Measurements from ENCODE around the gene ARHGEF40.

The ARHGEF40 gene

GRCh38 chr14:21098892-21099595, 28.9 kb downstream of the ARHGEF40 start:
- DNase-seq = no peak

- no peak for DNase-seq
Observed at GRCh38 chr14:21099596-21099985, 29.5 kb downstream of the ARHGEF40 start.

- DNase-seq = no peak
Observed at GRCh38 chr14:21100931-21101330, 30.8 kb downstream of the ARHGEF40 start, which contains the start of gene TMEM253. TMEM253 (plus strand) TSS chr14:21101066; CDS start chr14:21101344, 278 bp downstream.

GRCh38 chr14:21101802-21102413, 31.8 kb downstream of the ARHGEF40 start:
- DNase-seq = no peak

- DNase-seq = no peak
Observed at GRCh38 chr14:21102521-21103410, 32.7 kb downstream of the ARHGEF40 start.

GRCh38 chr14:21103411-21103709, 33.3 kb downstream of the ARHGEF40 start:
- DNase-seq = no peak

GRCh38 chr14:21103710-21104447, 33.8 kb downstream of the ARHGEF40 start:
- peak; percentile 95 for DNase-seq

GRCh38 chr14:21104448-21105060, 34.5 kb downstream of the ARHGEF40 start:
- DNase-seq = peak; percentile 70

- no peak for DNase-seq
Observed at GRCh38 chr14:21105095-21105494, 35.0 kb downstream of the ARHGEF40 start.

- DNase-seq = no peak
Observed at GRCh38 chr14:21106176-21106497, 36.0 kb downstream of the ARHGEF40 start.

- peak; percentile 79 for DNase-seq
Observed at GRCh38 chr14:21106498-21107282, 36.6 kb downstream of the ARHGEF40 start.

GRCh38 chr14:21107283-21107800, 37.2 kb downstream of the ARHGEF40 start:
- DNase-seq = no peak

GRCh38 chr14:21108791-21109190, 38.7 kb downstream of the ARHGEF40 start:
- no peak for DNase-seq

- no peak for DNase-seq
Observed at GRCh38 chr14:21109377-21110138, 39.5 kb downstream of the ARHGEF40 start.

GRCh38 chr14:21112255-21112654, 42.2 kb downstream of the ARHGEF40 start:
- no peak for DNase-seq

- DNase-seq = no peak
Observed at GRCh38 chr14:21113369-21113768, 43.3 kb downstream of the ARHGEF40 start.

GRCh38 chr14:21118933-21119332, 48.8 kb downstream of the ARHGEF40 start:
- no peak for DNase-seq

GRCh38 chr14:21120686-21121085, 50.6 kb downstream of the ARHGEF40 start:
- no peak for DNase-seq

- DNase-seq = no peak
Observed at GRCh38 chr14:21121122-21121521, 51.0 kb downstream of the ARHGEF40 start.

GRCh38 chr14:21123429-21123828, 53.3 kb downstream of the ARHGEF40 start:
- no peak for DNase-seq

GRCh38 chr14:21133901-21134300, 63.8 kb downstream of the ARHGEF40 start:
- no peak for DNase-seq
